MM.1S (cell line): ENCODE results near the gene PWWP2B.

Experiments
- CTCF ChIP-seq: fragments of 300-600 bp; sonication (generic); IDR thresholded peaks from 2 replicates; pipeline ENCODE4 v1.5.1; 2016; ENCODE audit warnings: antibody characterized with exemption, low read length, mixed read lengths
- EZH2 ChIP-seq: fragments of 300-600 bp; sonication (generic); optimal IDR thresholded peaks from 2 replicates; pipeline ENCODE3; 2017; ENCODE audit warnings: low read depth, mild to moderate bottlenecking, antibody characterized with exemption, low read length, mixed read lengths
- EZH2phosphoT487 ChIP-seq: fragments of 300-600 bp; sonication (generic); IDR thresholded peaks from 2 replicates; pipeline ENCODE4 v1.6.1; 2018; ENCODE audit warnings: antibody characterized with exemption, low read length

- no peak for TF ChIP-seq CTCF
- TF ChIP-seq EZH2phosphoT487: no peak
- no peak for TF ChIP-seq EZH2
These were observed 7.4 kb upstream of the PWWP2B start for GRCh38 chr10:132389433-132390169.
